Caco-2 (cell line): ENCODE results near the gene PITPNM3. TPM values are rescaled to one million over a fixed set of nuclear protein-coding genes. Genes with fewer than 3 reads are reported as not detected.

Experiments used
- BruUV-seq: library from RNA; stranded (reverse); fragments of 400-500 nt; replicated peaks from 2 replicates; lab custom pipeline; 2021; lab: Mats Ljungman, UMichigan
- CTCF ChIA-PET: fragments of 300-600 bp; sonication (Branson Sonifier 250); formaldehyde crosslinking; loops from one replicate; lab custom pipeline; 2022; ENCODE audit warnings: antibody characterized with exemption; lab: Charles Lee
- POLR2A ChIA-PET: fragments of 300-600 bp; sonication (Branson Sonifier 250); formaldehyde crosslinking; loops from one replicate; lab custom pipeline; 2022; ENCODE audit warnings: antibody characterized with exemption; lab: Charles Lee
- DNase-seq, 2 experiments: peaks; one replicate each; pipeline versions ENCODE4 v3.0.0 to v3.0.0-alpha.2; 2020 to 2022
- H3K27me3 ChIP-seq: replicated peaks from 2 replicates; pipeline ENCODE4 v1.6.0; 2011; ENCODE audit warnings: low read length; ENCODE audit not compliant: control insufficient read depth, insufficient read depth
- H3K36me3 ChIP-seq: 2 replicates; pipeline ENCODE4 v1.5.1; 2011; ENCODE audit warnings: low read length; ENCODE audit not compliant: control insufficient read depth, insufficient read depth
- H3K4me1 ChIP-seq: fragments of 250-450 bp; sonication (Bioruptor Pico); 2 replicates; pipeline ENCODE4 v1.5.1; 2020; ENCODE audit warnings: mild to moderate bottlenecking
- H3K4me3 ChIP-seq: 2 replicates; pipeline ENCODE4 v1.5.1; 2011; ENCODE audit warnings: low read depth, mild to moderate bottlenecking, control low read depth, low read length
- H3K9me3 ChIP-seq: fragments of 250-450 bp; sonication (Bioruptor Pico); 2 replicates; pipeline ENCODE4 v1.5.1; 2020; ENCODE audit warnings: mild to moderate bottlenecking, moderate library complexity
- H3K27ac Mint-ChIP-seq: one replicate; pipeline ENCODE4 v1.8.0; 2022; ENCODE audit warnings: mixed read lengths; ENCODE audit not compliant: unreplicated experiment
- H3K27me3 Mint-ChIP-seq: one replicate; pipeline ENCODE4 v1.8.0; 2022; ENCODE audit warnings: mixed read lengths; ENCODE audit not compliant: insufficient read depth, unreplicated experiment
- H3K36me3 Mint-ChIP-seq: one replicate; pipeline ENCODE4 v1.8.0; 2022; ENCODE audit warnings: mild to moderate bottlenecking, mixed read lengths; ENCODE audit not compliant: insufficient read depth, unreplicated experiment
- H3K4me1 Mint-ChIP-seq: one replicate; pipeline ENCODE4 v1.8.0; 2022; ENCODE audit warnings: low read depth, mixed read lengths; ENCODE audit not compliant: unreplicated experiment
- H3K4me3 Mint-ChIP-seq: one replicate; pipeline ENCODE4 v1.8.0; 2022; ENCODE audit warnings: mild to moderate bottlenecking, moderate library complexity, mixed read lengths; ENCODE audit not compliant: unreplicated experiment
- H3K9me3 Mint-ChIP-seq: one replicate; pipeline ENCODE4 v1.8.0; 2022; ENCODE audit warnings: mixed read lengths; ENCODE audit not compliant: unreplicated experiment
- CTCF ChIP-seq, 2 experiments: fragments of 200-600 bp in 1 of 2; IDR thresholded peaks; 1 replicate in 1 of 2; 2 replicates in 1 of 2; pipeline versions ENCODE4 v1.5.1 to v1.8.0; 2011 to 2022; ENCODE audit warnings: antibody characterized with exemption in 1 of 2, control low read depth in 1 of 2, inconsistent platforms in 1 of 2, low read depth in 1 of 2, low read length in 1 of 2, mild to moderate bottlenecking in 1 of 2, moderate library complexity in 1 of 2; ENCODE audit not compliant: insufficient read depth in 1 of 2, severe bottlenecking in 1 of 2, unreplicated experiment in 1 of 2
- intact Hi-C: fragments of 100-400 bp; cut with micrococcal nuclease; formaldehyde crosslinking; loops from one replicate; pipeline ENCODE4 v1.10.0; 2022; ENCODE audit not compliant: unreplicated experiment
- total RNA-seq: library from RNA; stranded (reverse); gene quantifications from 2 replicates; pipeline ENCODE4 v1.2.3, GENCODE V29; 2022

Gene PITPNM3
- total RNA-seq, 1 experiment from 2014 or later: 0.50 TPM

DNA sequence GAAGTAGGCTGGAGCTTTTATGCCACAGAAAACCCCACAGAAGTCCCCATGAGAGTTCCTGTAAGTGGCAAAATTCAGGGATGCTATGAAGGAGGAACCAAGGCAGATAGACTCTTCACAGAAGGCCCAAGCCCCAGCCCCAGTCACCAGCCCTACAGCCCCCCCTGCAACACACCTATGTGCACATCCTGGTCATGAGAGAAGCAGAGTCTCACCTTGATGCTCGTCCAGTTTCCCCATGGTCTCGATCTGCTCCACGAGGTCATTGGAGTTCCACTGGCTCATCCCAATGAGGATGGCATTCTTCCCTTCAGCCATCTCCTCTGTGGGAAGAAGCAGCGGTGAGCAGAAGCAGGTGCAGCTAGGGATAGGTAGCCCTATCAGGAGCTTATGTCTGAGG, 31.2 kb downstream of the PITPNM3 start:
- no peaks in the 10 kb centered on the region for H3K9me3 Mint-ChIP-seq
- H3K4me1 Mint-ChIP-seq: peaks cover 8% of the 10 kb centered on the region
- TF ChIP-seq CTCF (IDR thresholded peaks at IDR 0.05; ENCODE audit: insufficient read depth in 1 of 2, low read depth in 1 of 2, low read length in 1 of 2, severe bottlenecking in 1 of 2, unreplicated experiment in 1 of 2): no peak
- no peaks in the 10 kb centered on the region for H3K36me3 Mint-ChIP-seq
- H3K9me3 ChIP-seq: no peaks in the 10 kb centered on the region
- H3K4me1 ChIP-seq: no peaks in the 10 kb centered on the region; the same call in 1 of the 2 replicates
- H3K4me3 Mint-ChIP-seq: no peak overlapping the region
- no peaks in the 10 kb centered on the region for H3K36me3 ChIP-seq
- H3K27ac Mint-ChIP-seq: no peak overlapping the region
- H3K27me3 Mint-ChIP-seq: no peaks in the 10 kb centered on the region
- DNase-seq: no peak
- POLR2A ChIA-PET: no interaction called here
- intact Hi-C loops: no loop called here
- CTCF ChIA-PET: no interaction called here
- BruUV-seq: no TSS peak
- H3K27me3 ChIP-seq: no peaks in the 10 kb centered on the region
- H3K4me3 ChIP-seq: no peak overlapping the region

- Histone ChIP-seq H3K4me1 (no peaks in the 10 kb centered on the region; the same call in 1 of the 2 replicates), H3K4me3 (no peak overlapping the region), H3K36me3 (no peaks in the 10 kb centered on the region), H3K27me3 (no peaks in the 10 kb centered on the region), H3K9me3 (no peaks in the 10 kb centered on the region)
- no peak for TF ChIP-seq CTCF (IDR thresholded peaks at IDR 0.05; ENCODE audit: insufficient read depth in 1 of 2, low read depth in 1 of 2, low read length in 1 of 2, severe bottlenecking in 1 of 2, unreplicated experiment in 1 of 2)
- DNase-seq: no peak
- no peaks in the 10 kb centered on the region for H3K36me3 Mint-ChIP-seq
- BruUV-seq: no TSS peak
- POLR2A ChIA-PET: no interaction called here
- H3K4me1 Mint-ChIP-seq: peaks cover 8% of the 10 kb centered on the region
- no peak overlapping the region for H3K4me3 Mint-ChIP-seq
- intact Hi-C loops: no loop called here
- no peaks in the 10 kb centered on the region for H3K9me3 Mint-ChIP-seq
- H3K27me3 Mint-ChIP-seq: no peaks in the 10 kb centered on the region
- CTCF ChIA-PET: interaction anchor here (0.6 kb wide), 1 partner anchor 24 kb away, joined by 4 read pairs; no protein-coding TSS in a partner anchor
- no peak overlapping the region for H3K27ac Mint-ChIP-seq
These were observed 31.8 kb downstream of the PITPNM3 start for GRCh38 chr17:6524520-6524919.

- Mint-ChIP-seq H3K9me3 (peaks cover 1% of the 10 kb centered on the region), H3K4me3 (no peak overlapping the region), H3K36me3 (no peaks in the 10 kb centered on the region), H3K4me1 (peaks cover 8% of the 10 kb centered on the region), H3K27me3 (no peaks in the 10 kb centered on the region), H3K27ac (no peak overlapping the region)
- ChIA-PET POLR2A (no interaction called here), CTCF (interaction anchor here (0.6 kb wide), 1 partner anchor 23 kb away, joined by 4 read pairs; no protein-coding TSS in a partner anchor)
- no peak for TF ChIP-seq CTCF (IDR thresholded peaks at IDR 0.05; ENCODE audit: insufficient read depth in 1 of 2, low read depth in 1 of 2, low read length in 1 of 2, severe bottlenecking in 1 of 2, unreplicated experiment in 1 of 2)
- BruUV-seq: no TSS peak
- no peaks in the 10 kb centered on the region for H3K9me3 ChIP-seq
- no peaks in the 10 kb centered on the region for H3K36me3 ChIP-seq
- DNase-seq: no peak
- H3K4me3 ChIP-seq: no peak overlapping the region
- H3K27me3 ChIP-seq: no peaks in the 10 kb centered on the region
- no peaks in the 10 kb centered on the region; the same call in 1 of the 2 replicates for H3K4me1 ChIP-seq
- intact Hi-C loops: no loop called here
These were observed 32.5 kb downstream of the PITPNM3 start for GRCh38 chr17:6523809-6524355.
